Activated T-helper 1 cell treated with anti-CD3 and anti-CD28 coated beads, Interleukin-2, amount 50 U/mL, for 16 hours (primary cell): Measurements from ENCODE around the gene KRT14.
"Not testable (repeated sequence)": the region's sequence is repeated elsewhere in the genome, so short reads cannot be mapped to it uniquely, and the experiment has no call there.

Experiments used
- DNase-seq, 2 donors: peaks; one replicate each; pipeline ENCODE4 v3.0.0-alpha.2; 2020; ENCODE audit warnings: low read depth in 1 of 2, low spot score in 1 of 2

The KRT14 gene

DNA sequence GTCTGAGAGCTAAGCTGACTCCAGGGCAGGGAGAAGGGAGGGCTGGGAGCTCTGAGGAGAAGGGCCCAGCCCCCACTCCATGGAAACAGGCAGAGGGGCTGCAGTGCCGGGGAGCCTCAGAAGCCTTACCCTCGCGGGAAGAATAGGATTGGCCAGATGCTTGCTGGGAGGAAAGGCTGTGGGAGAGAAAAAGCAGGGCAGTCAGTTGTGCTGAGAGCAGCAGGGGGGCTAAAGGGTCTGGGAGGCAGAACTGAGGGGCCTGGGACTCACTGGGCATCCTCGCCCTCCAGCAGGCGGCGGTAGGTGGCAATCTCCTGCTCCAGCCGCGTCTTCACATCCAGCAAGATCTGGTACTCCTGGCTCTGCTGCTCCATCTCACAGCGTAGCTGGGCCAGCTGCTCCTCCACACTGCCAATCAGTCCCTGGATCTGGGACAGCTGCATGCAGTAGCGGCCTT lies 23.4 kb upstream of the KRT14 start:
- DNase-seq, result not testable (repeated sequence)

DNA sequence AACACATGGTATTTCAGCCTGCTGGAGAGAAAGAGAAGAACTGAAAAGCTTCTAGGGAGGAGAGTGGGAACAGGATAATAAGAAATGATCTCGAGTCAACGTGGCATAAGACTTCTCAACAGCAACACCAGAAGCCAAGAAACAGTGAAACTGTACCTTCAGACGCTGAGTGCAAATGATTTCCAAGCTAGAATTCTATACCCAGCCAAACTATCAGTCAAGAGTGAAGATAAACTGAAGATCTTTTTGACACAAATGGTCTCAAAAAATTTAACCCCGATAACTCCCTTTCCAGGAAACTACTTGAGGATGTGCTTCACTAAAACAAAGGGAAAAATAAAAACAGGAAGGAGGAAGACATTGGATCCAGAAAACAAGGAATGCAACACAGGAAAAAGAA lies 20.2 kb upstream of the KRT14 start:
- DNase-seq, result not testable (repeated sequence)

DNA sequence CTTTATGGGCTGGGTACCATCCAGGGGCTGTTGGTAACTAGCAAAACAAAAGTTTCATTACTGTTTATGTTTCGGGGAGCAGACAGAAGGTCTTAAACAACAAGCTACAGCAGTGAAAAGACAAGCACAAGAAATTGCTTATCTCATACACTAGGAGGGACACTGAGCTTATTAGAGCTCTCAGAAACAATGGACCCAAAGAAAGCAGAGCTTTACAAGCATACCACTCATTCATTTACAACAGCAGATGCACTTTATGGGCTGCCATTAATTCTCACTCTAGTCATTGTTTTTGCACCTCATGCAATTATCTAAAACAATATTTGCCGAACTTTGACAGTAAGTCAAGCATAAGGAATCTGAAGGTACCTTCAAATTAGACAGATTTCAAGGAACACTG lies 15.8 kb upstream of the KRT14 start:
- DNase-seq, result no peak

DNA sequence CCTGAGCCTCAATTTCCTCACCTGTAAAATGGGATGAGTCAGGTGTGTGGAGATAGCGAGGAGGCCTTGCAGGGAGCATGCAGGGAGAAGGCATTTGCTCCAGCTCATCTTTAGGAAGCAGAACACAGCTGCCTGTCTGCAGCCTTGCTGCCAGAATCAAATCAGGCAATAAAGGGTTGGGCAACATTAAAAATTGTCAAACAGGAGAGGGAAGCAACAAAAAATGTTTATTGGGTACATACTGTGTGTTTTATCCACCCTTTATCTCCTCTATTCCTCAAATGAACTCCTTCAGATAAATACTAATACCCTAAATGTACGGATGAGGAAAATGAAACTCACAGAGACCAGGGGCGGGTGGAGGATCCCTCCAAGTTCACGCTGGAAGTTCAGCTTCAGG lies 13.6 kb upstream of the KRT14 start:
- DNase-seq, result no peak

DNA sequence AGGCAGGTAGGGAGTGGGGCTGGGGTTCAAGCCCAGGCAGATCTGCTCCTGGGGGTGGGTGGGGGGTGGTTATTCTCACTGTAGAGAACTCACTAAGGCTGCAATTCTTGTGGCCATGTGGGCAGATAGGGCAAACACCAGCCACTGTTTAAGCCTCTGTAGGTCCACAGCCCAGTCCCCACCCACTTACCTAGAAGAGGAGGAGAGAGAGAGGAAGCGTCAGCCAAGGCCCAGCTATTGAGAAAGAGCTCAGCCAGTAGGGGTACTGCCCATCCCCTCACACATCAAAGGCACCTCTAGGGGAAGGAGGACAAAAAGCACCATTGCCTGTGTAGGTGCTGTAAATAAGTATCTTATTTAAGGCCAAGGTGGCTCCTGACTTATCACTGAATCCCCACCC lies 13.0 kb upstream of the KRT14 start:
- DNase-seq, result no peak

DNA sequence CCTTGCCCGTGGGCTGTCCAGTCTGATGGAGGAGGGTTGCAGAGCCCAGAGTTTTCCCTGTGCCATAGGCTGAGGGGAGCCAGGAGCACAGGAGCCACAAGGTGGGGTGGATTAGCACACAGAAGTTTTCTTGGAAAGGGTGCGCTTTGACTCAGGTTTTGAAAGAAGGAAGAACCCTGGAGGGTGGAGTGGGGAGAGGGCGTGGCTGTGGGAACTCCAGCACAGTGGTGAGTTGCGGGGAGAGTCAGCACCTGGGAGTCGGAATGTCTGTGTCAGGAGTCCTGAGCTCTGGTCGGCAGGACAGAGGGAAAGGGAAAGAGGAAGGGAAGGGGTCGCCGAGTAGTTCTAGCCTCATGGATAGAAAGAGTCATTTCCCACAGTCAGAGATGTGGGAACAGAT lies 8.9 kb upstream of the KRT14 start:
- DNase-seq, result no peak

DNA sequence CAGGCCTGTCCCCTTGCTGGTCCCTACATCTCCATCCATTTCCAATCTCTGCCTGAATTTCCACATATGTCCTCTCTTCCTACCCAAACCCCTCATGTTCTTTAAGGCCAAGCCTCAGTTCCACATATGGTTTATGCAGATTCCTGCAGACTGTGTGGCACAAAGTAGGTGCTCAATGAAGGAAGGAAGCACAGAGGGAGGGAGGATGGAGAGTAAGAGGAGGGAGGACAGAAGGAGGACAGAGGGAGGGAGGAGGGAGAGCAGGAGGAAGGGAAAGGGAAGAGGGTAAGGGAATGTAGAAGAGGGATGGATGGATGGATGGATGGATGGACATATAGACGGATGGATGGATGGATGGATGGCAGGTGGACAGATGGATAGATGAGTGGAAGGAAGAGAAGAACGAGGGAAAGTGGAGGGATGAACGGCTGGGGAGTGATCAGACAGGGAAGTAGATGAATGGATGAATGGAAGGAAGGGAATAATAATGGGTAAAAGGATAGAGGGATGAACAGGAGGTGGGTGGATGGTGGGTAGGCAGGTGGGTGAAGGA lies 7.7 kb upstream of the KRT14 start:
- DNase-seq, result no peak

DNA sequence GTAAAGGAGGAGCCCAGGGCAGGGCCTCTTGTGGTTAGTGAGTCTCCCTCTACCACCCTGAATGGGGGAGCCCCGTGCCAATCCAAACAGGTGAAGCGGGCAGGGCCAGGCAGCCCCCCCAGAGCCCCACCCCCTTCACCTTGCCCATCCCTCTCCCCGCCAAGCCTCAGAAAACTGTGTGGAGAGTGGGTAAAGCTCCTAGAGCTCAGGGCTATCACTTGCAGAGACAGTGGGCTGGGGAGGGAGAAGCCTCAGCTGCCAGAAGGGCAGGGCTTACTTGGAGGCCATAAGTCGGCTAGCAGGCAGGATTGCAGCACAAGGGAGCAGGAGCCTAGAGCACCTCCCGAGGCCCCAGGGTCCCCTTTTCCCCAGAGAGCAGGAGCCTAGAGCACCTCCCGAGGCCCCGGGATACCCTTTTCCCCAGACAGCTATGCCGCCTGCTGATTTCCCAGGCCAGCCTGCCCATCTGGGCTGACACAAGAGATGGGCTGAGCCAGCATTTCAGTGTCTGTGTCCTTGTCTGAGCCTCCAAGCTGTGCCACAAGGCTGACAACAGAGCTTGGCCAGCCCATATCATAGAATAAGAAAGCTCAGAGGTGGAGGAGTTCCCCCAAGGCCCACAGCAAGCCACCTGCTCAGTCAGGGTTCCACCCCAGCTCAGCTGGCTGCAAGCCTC lies 6.7 kb upstream of the KRT14 start:
- no peak for DNase-seq

DNA sequence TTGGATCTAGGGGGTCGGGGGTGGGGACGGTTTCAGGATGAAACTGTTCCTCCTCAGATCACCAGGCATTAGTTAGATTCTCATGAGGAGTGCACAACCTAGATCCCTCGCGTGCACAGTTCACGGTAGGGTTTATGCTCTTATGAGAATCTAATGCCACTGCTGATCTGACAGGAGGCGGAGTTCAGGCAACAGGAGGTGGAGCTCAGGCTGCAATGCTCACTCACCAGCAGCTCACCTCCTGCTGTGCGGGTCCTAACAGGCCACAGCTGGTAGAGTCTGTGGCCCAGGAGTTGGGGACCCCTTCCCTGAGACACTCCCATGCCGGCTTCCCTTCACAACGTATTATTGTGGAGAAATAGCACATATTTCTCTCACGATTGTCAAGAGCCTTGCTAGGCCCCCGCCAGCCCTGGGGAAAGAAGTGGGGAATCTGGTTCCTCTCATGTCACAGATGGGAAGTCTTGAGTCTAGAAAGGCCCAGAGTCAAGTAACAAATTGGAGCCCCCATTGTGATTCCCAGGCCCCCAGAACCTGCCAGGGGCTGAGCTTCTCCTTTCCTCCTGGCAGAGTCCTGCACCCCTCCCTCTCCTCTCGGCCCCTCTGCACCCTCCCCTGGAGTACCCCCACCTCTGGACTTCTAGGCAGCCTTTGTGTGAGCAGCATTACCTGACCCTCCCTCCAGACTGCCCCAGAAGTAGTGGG lies 6.1 kb upstream of the KRT14 start:
- DNase-seq, result no peak

DNA sequence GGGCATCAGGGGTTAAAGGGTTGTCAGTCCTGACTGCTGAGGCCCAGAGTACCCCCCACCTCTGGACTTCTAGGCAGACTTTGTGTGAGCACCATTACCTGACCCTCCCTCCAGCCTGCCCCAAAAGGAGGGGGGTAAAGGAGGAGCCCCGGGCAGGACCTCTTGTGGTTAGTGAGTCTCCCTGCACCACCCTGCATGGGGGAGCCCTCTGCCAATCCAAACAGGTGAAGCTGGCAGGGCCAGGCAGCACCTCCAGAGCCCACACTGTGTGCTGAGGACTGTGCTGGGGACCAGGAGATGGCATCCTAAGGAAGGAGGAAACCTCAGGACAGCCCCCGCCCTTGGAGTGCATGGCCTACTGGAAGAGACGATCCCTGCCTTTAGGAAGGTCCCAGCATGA lies 2.6 kb upstream of the KRT14 start:
- no peak for DNase-seq

DNA sequence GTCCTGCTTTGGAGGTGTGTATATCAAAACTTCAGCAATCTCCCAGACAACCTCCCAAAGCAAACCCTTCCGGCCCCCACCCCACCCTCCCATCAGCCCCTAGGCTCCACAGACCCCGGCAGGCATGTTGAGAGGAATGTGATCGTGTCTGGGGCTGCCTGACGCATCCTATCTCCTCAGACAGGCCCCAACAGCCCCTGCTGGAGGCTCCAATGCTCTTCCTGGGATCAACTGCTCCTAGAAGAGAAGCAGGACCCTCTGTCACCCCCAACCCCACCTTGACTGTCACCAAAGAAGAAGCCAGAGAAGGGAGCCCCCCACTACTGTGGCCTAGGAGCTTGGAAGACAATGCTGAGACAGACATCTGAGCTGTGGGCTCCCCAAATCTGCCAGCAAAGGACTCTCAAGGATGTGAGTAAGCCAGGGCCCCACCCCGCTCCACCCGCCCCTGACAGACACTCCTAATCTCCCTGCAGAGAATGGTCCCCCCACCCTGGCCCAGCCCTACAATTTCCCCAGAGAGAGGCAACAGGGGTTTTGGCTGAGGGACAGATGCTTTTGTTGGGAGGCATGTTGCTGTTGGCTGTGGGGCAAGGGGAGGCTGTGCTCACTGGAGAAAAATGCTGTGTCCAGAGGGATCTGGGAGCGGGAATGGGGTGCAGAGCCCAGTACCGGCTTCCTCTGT lies 1.6 kb upstream of the KRT14 start:
- DNase-seq, result no peak

DNA sequence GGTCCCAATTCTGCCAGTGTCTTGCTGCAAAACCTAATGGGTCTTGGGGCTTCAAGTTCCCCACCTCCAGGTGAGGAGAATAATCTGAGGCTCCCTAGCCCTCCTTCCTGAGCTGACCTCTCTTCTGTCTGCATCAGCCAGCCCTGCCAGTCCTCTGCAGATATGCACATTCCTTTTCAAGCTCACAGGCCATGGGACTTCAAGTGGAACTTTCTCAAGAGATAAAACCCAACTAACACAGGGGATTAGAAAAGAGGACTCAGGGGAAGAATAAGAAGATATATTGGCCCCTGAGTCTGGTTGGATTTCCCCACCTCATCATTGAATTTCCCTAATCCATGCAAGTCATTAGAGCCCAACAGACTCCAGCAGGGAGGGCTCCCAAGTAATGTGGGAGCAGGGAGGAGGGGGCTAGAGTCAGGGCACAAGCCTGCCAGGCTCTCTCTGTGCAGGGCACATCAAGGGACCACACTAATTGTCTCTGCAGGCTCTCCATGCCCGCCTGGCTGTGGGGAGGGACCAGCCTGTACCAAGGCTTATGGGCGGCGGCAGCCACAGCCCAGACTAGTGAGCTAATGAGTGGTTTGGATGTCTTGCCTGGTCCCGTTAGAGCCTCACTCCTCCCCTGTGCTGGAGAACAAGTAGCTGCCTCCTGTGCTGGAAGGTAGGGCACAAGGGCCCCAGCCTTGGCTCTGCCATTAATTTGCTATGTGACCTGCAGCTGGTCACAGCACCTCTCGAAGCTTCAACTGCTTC lies 1.2 kb downstream of the KRT14 start:
- no peak for DNase-seq

DNA sequence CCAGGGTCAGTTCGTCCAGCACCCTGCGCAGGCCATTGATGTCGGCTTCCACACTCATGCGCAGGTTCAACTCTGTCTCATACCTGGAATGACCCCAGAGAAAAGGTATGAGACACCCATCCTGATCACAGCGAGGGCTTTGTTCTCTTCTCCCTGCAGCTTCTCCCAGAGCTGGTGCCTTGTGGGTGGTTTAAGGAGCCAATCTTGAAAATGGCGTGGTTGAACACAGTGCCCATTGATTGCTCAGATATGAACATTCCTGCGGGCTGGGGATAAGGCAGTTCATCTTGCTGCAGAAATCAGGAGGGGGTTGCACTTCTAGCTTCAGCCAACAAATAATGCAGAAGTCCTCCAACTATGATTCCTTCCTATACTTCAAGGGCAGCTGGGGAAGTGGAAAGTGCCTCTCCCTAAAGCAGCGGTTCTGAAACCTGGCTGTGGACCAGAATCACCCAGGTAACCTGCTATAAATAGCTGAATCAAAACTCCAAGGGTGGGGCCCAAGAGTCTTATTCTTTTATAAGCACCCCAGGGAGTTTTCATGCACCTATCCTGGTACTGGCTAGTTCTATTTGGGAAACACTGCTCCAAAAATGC lies 2.3 kb downstream of the KRT14 start:
- DNase-seq, result not testable (repeated sequence)

DNA sequence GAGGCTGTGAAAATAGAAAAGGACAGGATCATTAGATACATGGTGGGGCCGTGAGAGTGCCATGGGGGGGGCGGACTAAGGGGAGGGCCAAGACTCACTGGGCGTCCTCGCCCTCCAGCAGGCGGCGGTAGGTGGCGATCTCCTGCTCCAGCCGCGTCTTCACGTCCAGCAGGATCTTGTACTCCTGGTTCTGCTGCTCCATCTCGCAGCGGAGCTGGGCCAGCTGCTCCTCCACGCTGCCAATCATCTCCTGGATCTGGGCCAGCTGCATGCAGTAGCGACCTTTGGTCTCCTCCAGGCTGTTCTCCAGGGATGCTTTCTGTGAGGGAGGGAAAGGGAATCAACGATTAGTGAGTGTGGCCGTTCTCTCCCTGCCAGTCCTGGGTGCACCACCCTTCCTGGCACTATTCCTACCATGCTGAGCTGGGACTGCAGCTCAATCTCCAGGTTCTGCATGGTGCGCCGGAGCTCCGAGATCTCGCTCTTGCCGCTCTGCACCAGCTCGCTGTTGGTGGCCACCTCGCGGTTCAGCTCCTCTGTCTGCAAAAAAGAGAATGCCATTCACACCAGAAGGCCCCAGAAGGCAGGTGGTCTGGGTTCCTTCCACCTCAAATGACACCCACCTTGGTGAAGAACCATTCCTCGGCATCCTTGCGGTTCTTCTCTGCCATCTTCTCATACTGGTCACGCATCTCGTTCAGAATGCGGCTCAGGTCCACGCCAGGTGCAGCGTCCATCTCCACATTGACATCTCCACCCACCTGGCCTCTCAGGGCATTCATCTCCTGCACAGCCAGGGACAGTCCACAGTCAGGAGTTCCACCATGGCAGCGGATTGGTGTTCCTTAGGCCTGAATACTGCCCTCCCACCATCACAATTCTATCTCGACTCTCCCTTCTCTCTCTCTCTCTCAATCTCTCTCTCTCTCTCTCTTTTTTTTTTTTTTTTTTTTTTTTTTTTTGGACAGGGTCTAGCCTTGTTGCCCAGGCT lies 3.3 kb downstream of the KRT14 start:
- no peak for DNase-seq

DNA sequence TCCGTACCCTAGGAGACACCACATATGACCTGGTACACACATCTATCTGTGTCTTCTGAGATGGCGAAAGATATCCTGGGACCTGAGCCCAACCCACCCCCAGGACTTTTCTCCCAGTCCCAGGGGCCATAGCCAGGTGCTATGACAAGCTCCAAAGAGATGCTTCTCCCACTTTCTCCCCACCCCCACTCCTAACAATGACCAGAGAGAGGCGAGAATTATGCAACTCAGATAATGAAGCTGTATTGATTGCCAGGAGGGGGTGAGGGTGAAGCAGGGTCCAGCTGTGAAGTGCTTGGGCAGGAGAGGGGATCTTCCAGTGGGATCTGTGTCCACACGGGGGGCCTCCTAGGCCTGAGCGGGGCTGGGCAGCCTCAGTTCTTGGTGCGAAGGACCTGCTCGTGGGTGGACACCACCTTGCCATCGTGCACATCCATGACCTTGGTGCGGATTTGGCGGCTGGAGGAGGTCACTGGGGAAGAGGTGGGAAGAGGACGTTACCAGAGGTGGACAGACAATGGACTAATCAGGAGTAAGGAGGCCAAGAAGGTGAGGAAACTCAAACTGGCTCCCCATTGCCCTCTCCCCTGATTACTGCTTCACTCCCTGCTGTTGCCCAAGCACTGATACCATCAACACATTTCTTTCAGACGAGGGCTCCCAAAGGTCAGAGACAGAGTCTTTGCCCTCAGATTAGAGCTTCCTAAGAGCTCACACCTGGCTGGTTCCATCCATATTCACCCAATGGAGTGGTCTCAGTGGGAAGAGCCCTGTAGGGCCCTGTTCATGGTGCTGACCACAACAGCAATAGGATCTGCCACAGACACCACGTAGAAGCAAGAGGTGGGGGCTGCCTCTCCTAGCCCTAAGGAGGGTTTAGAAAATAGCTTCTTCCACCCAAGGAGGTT lies 4.4 kb downstream of the KRT14 start:
- DNase-seq, result not testable (repeated sequence)

DNA sequence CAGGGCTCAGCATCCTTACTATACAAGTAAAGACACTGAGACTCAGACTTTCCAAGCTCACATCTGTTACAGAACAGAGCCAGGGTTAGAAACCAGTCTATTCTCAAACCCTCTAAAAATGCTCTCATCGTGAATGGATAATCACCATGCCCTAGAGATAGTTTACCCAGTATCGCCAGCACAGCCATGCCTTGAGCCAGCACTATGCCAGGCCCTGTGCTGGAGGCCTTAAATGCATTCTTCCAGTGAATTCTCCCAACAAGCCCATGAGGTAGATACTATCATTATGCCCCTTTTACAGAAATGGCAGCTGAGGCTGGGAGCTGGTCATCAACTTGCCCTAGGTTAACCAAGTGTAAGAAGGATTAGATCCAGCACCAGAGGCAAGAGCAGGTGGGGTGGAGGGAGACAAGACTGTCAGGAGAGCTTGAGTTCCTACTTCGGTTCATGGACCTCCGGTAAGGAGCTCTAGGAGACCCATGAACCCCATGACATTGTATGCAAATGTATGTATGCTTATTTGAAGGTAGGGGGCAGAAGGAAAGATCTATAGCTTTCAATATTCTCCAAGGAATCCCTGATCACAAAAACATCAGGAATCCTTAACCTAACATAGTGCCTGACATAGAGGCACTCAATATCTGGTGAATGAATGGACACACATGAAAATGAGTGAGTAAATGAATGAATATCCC lies 5.2 kb downstream of the KRT14 start:
- no peak for DNase-seq

DNA sequence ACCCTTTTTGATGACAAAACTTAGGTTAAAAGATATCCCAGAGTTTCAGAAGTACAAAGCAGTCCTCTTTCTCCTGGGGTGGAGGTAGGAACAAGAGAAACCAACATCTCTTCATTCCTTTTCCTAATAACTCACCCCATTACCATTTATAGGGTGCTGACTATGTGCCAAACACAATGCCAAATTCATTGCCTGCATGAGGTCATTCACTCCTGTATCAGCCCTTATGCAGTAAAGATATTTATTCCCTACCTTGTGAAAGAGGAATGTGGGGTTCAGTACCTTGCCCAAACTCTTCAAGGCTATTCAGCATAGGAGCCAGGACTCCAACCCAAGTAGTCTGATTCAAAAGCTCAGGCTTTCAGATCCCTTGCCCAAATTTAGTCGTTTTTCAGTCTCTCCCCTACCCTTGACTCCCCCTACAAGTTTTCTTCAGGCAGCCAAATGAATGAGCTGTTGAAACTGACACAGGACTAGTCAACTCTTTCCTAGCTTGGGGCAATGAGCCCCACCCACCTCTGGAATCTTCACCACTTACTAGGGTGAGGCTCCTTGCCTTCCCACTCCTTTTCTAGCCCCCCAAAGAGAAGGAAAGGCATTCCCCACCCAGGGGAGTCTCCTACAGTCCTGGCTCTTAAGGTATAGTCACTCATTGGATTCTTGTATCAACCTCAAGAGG lies 5.9 kb downstream of the KRT14 start:
- no peak for DNase-seq

DNA sequence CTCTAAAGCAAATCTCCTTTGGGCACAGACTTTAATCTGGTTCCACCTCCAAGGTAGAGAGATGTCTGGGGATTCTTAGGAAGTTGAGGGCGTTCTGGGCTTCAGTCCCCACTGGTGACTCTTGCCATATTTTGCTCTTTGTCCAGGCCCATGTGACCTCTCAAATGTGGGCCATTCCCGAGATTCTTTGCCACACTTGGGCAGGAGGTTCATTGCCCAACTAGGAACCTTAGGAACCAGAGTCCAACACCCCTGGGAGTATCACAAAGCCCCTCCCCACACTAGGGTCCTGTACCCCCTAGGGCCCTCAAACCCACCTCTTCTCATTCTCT lies 6.5 kb downstream of the KRT14 start:
- DNase-seq, result no peak
